Thyroid gland (tissue), 4 donors: ENCODE measurements around the gene ABI3BP. TPM values are rescaled to one million over a fixed set of nuclear protein-coding genes. Genes with fewer than 3 reads are reported as not detected.

ENCODE experiments used
- DNase-seq, 2 donors: peaks; one replicate each; pipeline ENCODE4 v3.0.0-alpha.2; 2019
- H3K27ac ChIP-seq, 3 donors: fragments of 200-600 bp; sonication (generic); 1 replicate in 2 of 3; 2 replicates in 1 of 3; pipeline ENCODE4 v1.5.1; 2016 to 2019; ENCODE audit warnings: mild to moderate bottlenecking in 1 of 3, moderate library complexity in 1 of 3
- H3K27me3 ChIP-seq: fragments of 200-600 bp; sonication (generic); one replicate; pipeline ENCODE4 v1.5.1; 2019
- H3K36me3 ChIP-seq, 2 donors: fragments of 200-600 bp; sonication (generic); one replicate each; pipeline ENCODE4 v1.5.1; 2016 to 2019
- H3K4me1 ChIP-seq, 2 donors: fragments of 200-600 bp; sonication (generic); one replicate each; pipeline ENCODE4 v1.5.1; 2017 to 2019
- H3K4me3 ChIP-seq, 3 donors: fragments of 200-600 bp; sonication (generic); replicated peaks in 1 of 3; 1 replicate in 2 of 3; 2 replicates in 1 of 3; pipeline ENCODE4 v1.5.1; 2016; ENCODE audit warnings: mild to moderate bottlenecking in 1 of 3
- H3K9me3 ChIP-seq: fragments of 200-600 bp; sonication (generic); one replicate; pipeline ENCODE4 v1.5.1; 2017
- CTCF ChIP-seq, 6 experiments: fragments of 200-600 bp in 3 of 6; fragments of 450-650 bp in 3 of 6; sonication (generic) in 3 of 6; IDR thresholded peaks; one replicate each; pipeline ENCODE4 v1.5.1; 2016 to 2019; ENCODE audit warnings: antibody characterized with exemption in 6 of 6, mild to moderate bottlenecking in 2 of 6, inconsistent platforms in 1 of 6, moderate library complexity in 1 of 6
- POLR2A ChIP-seq, 2 donors: fragments of 450-650 bp; IDR thresholded peaks; one replicate each; pipeline ENCODE4 v1.6.1; 2017; ENCODE audit warnings: antibody characterized with exemption in 2 of 2, mild to moderate bottlenecking in 2 of 2, moderate library complexity in 1 of 2
- WGBS, 2 donors: methylation state at CpG; one replicate each; pipeline ENCODE4 v1.1.5; 2017; 5-methylcytosine and 5-hydroxymethylcytosine counted together
- intact Hi-C: fragments of 100-400 bp; cut with DNase I; formaldehyde crosslinking; loops from one replicate; pipeline ENCODE4 v1.15.1; 2023
- total RNA-seq, 4 donors: library from RNA; depleted of rRNA; stranded (reverse); fragments of >200 nt; gene quantifications; one replicate each; pipeline ENCODE4 v1.2.3, GENCODE V29; 2016

Gene ABI3BP
- total RNA-seq, 4 donors from 2014 or later, result 68.7 to 133 (median 96.8) TPM

- TF ChIP-seq CTCF (IDR thresholded peaks at IDR 0.05) (no peak), POLR2A (IDR thresholded peaks at IDR 0.05) (no peak)
- Histone ChIP-seq H3K4me1 (peaks cover 5 to 18% of the 10 kb centered on the region in 2 donors), H3K27me3 (no peaks in the 10 kb centered on the region), H3K36me3 (no peaks in the 10 kb centered on the region), H3K27ac (peak overlapping the region; percentile 63 to 67 (median 64)), H3K4me3 (no peak overlapping the region), H3K9me3 (no peaks in the 10 kb centered on the region)
- 82 to 92% methylated on average over 3 of the region's 3 CpGs for WGBS, 2 donors
- DNase-seq, result no peak
- intact Hi-C loops, result no loop called here
These were observed 209.6 kb downstream of the ABI3BP start for GRCh38 chr3:100783619-100784018.

DNA sequence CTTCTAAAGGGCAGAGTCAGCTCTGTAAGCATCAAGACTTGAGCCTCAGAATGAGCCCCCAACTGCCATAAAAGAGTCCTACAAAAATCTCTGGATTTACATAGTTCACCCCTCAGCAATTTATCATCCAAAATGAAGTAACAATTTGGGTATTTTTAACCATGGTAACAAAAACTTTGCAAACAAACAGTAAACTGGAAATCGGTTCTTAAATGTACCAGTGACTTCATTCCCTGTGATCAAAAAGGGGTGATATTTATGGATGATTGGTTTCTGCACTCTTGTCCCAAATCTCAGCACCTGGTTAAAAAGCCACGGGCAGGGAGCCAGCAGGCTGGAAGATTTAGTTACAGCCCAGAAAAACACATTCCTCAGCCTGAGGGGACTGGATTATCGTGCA, 210.3 kb downstream of the ABI3BP start:
- intact Hi-C loops, result no loop called here
- Histone ChIP-seq H3K27me3 (no peaks in the 10 kb centered on the region), H3K4me1 (peaks cover 5 to 18% of the 10 kb centered on the region in 2 donors), H3K27ac (peak overlapping the region; percentile 63 to 67 (median 64)), H3K36me3 (no peaks in the 10 kb centered on the region), H3K4me3 (no peak overlapping the region), H3K9me3 (no peaks in the 10 kb centered on the region)
- 6 to 12% methylated on average over 3 of the region's 3 CpGs for WGBS, 2 donors
- no peak for TF ChIP-seq POLR2A (IDR thresholded peaks at IDR 0.05)
- DNase-seq, result peak; percentile 87 to 92

- H3K4me1 ChIP-seq, result peaks cover 5 to 18% of the 10 kb centered on the region in 2 donors
- WGBS, 2 donors, result 21 to 32% methylated on average over 2 of the region's 2 CpGs
- peak overlapping the region; percentile 63 to 67 (median 64) for H3K27ac ChIP-seq
- no peaks in the 10 kb centered on the region for H3K27me3 ChIP-seq
- peak; percentile 11 to 24 for DNase-seq
- intact Hi-C loops, result no loop called here
- H3K9me3 ChIP-seq, result no peaks in the 10 kb centered on the region
- no peak overlapping the region for H3K4me3 ChIP-seq
- H3K36me3 ChIP-seq, result no peaks in the 10 kb centered on the region
- TF ChIP-seq POLR2A (IDR thresholded peaks at IDR 0.05), result no peak
- no peak for TF ChIP-seq CTCF (IDR thresholded peaks at IDR 0.05)
These were observed 210.9 kb downstream of the ABI3BP start for GRCh38 chr3:100782348-100782747.

GRCh38 chr3:100781301-100781700, 211.9 kb downstream of the ABI3BP start:
- Histone ChIP-seq H3K36me3 (no peaks in the 10 kb centered on the region), H3K27ac (no peak overlapping the region), H3K27me3 (no peaks in the 10 kb centered on the region), H3K9me3 (no peaks in the 10 kb centered on the region), H3K4me1 (peaks cover 5 to 18% of the 10 kb centered on the region in 2 donors), H3K4me3 (no peak overlapping the region)
- intact Hi-C loops, result no loop called here
- WGBS, 2 donors, result 86 to 100% methylated on average over 2 of the region's 2 CpGs
- DNase-seq, result no peak
- TF ChIP-seq POLR2A (IDR thresholded peaks at IDR 0.05) (no peak), CTCF (IDR thresholded peaks at IDR 0.05) (no peak)

DNA sequence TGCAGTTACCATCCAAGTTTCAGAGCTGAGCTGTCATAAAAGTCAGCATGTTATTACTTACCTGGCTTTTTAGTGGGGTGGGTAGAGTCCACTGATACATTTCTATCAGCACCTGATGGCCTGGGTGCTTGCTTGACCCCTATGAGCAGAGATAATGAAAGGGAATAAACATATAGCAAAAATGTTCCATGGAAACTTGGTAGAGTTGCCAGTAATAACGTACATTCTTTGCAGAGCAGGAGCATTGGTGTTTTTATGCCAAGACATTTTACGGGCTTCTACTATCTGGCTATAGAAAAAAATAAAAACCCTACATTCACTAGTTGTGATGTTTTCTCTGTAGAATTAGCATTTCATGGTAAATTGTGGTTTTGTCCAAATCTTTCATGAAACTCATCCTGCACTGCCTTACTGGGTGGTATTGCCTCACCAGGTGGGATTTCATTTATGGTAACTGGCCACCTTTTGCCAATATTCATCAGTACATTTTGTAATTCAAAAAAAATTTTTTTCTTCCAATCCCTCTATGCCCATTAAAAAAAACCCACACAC, 213.1 kb downstream of the ABI3BP start:
- WGBS, 2 donors, result 89 to 96% methylated on average over 2 of the region's 2 CpGs
- TF ChIP-seq CTCF (IDR thresholded peaks at IDR 0.05), result no peak
- no peak for TF ChIP-seq POLR2A (IDR thresholded peaks at IDR 0.05)

More for the DNA sequence above, 213.1 kb downstream of the ABI3BP start:
- intact Hi-C loops, result no loop called here
- Histone ChIP-seq H3K27ac (no peak overlapping the region), H3K36me3 (no peaks in the 10 kb centered on the region), H3K9me3 (no peaks in the 10 kb centered on the region), H3K27me3 (no peaks in the 10 kb centered on the region), H3K4me1 (peaks cover 5 to 18% of the 10 kb centered on the region in 2 donors), H3K4me3 (no peak overlapping the region)
- DNase-seq, result no peak
